ENCODE results near the gene PDIA5.

The PDIA5 gene

DNA sequence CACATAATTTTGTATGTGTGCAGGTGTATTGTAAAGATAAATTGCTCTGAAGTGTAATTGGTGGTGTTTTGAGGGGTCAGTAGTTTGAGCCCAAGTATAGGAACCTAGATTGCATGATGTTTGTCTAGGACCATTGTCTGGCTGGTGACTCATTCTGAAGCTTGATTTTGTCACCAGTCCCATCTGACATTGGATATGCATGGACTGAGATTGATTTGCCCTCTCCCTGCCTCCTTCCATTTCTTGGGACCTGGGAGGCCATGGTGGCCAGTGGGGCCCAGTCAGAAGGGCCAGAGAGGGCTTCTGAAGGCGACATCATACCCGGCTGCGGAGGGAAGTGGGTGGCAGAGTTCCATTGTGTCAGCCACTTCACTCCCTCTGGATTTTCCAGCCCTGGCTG lies 62.3 kb downstream of the PDIA5 start:
- TF ChIP-seq CTCF (IDR thresholded peaks at IDR 0.05; ENCODE audit: low read depth, low read length), result no peak
- no peak for DNase-seq (ENCODE audit: extremely low read depth, low read depth)

GRCh38 chr3:123129532-123129931 lies 62.7 kb downstream of the PDIA5 start:
- no peak for TF ChIP-seq CTCF (IDR thresholded peaks at IDR 0.05; ENCODE audit: low read depth, low read length)
- DNase-seq (ENCODE audit: extremely low read depth, low read depth), result no peak

- no peak for TF ChIP-seq CTCF (IDR thresholded peaks at IDR 0.05; ENCODE audit: low read depth, low read length)
These were observed 63.4 kb downstream of the PDIA5 start for GRCh38 chr3:123130079-123130750.

GRCh38 chr3:123134671-123135070 lies 67.8 kb downstream of the PDIA5 start:
- DNase-seq (ENCODE audit: extremely low read depth, low read depth), result no peak
- TF ChIP-seq CTCF (IDR thresholded peaks at IDR 0.05; ENCODE audit: low read depth, low read length), result no peak

More at GRCh38 chr3:123130079-123130750, 63.4 kb downstream of the PDIA5 start:
- DNase-seq (ENCODE audit: extremely low read depth, low read depth), result no peak

GRCh38 chr3:123137001-123137400 lies 70.2 kb downstream of the PDIA5 start:
- DNase-seq (ENCODE audit: extremely low read depth, low read depth), result no peak
- TF ChIP-seq CTCF (IDR thresholded peaks at IDR 0.05; ENCODE audit: low read depth, low read length), result no peak

- TF ChIP-seq CTCF (IDR thresholded peaks at IDR 0.05; ENCODE audit: low read depth, low read length), result no peak
- DNase-seq (ENCODE audit: extremely low read depth, low read depth), result peak; percentile 73
These were observed 72.1 kb downstream of the PDIA5 start for GRCh38 chr3:123138839-123139444.

GRCh38 chr3:123139522-123139921 lies 72.7 kb downstream of the PDIA5 start:
- no peak for DNase-seq (ENCODE audit: extremely low read depth, low read depth)
- TF ChIP-seq CTCF (IDR thresholded peaks at IDR 0.05; ENCODE audit: low read depth, low read length), result no peak
